A673 (cell line): ENCODE measurements around the gene CDH23. TPM values are rescaled to one million over a fixed set of nuclear protein-coding genes. Genes with fewer than 3 reads are reported as not detected.

Source experiments
- BruUV-seq: library from RNA; stranded (reverse); fragments of 400-500 nt; replicated peaks from 2 replicates; lab custom pipeline; 2021; lab: Mats Ljungman, UMichigan
- CTCF ChIA-PET: fragments of 300-600 bp; sonication (Branson Sonifier 250); formaldehyde crosslinking; loops from one replicate; lab custom pipeline; 2022; ENCODE audit warnings: antibody characterized with exemption; lab: Charles Lee
- POLR2A ChIA-PET: fragments of 300-600 bp; sonication (Branson Sonifier 250); formaldehyde crosslinking; loops from one replicate; lab custom pipeline; 2022; ENCODE audit warnings: antibody characterized with exemption; ENCODE audit not compliant: low non-redundant PET; lab: Charles Lee
- DNase-seq: peaks from one replicate; pipeline ENCODE4 v3.0.0-alpha.2; 2015; ENCODE audit warnings: low spot score
- H3K27ac ChIP-seq: fragments of 200-600 bp; sonication (generic); 2 replicates; pipeline ENCODE4 v1.5.1; 2016; ENCODE audit warnings: mixed run types, low read depth, mild to moderate bottlenecking, mixed read lengths, antibody characterized with exemption, low read length; ENCODE audit not compliant: poor library complexity, severe bottlenecking
- H3K27me3 ChIP-seq: fragments of 200-600 bp; sonication (generic); replicated peaks from 2 replicates; pipeline ENCODE4 v1.6.1; 2017; ENCODE audit warnings: mixed run types, low read depth, mild to moderate bottlenecking, mixed read lengths, antibody characterized with exemption, low read length; ENCODE audit not compliant: insufficient read depth, poor library complexity
- H3K36me3 ChIP-seq: fragments of 200-600 bp; sonication (generic); 2 replicates; pipeline ENCODE4 v1.6.1; 2016; ENCODE audit warnings: mixed run types, mild to moderate bottlenecking, mixed read lengths, antibody characterized with exemption, low read length; ENCODE audit not compliant: insufficient read depth, poor library complexity, severe bottlenecking
- H3K4me1 ChIP-seq: fragments of 200-600 bp; sonication (generic); 2 replicates; pipeline ENCODE4 v1.6.1; 2017; ENCODE audit warnings: mixed run types, mild to moderate bottlenecking, mixed read lengths, antibody characterized with exemption, low read length; ENCODE audit not compliant: insufficient read depth, poor library complexity, severe bottlenecking
- H3K4me3 ChIP-seq: fragments of 200-600 bp; sonication (generic); 2 replicates; pipeline ENCODE4 v1.5.1; 2016; ENCODE audit warnings: low read depth, mixed run types, mild to moderate bottlenecking, mixed read lengths, low read length; ENCODE audit not compliant: poor library complexity, severe bottlenecking
- H3K9me3 ChIP-seq: fragments of 200-600 bp; sonication (generic); 2 replicates; pipeline ENCODE4 v1.6.1; 2016; ENCODE audit warnings: mixed run types, low read depth, mild to moderate bottlenecking, mixed read lengths, antibody characterized with exemption, low read length; ENCODE audit not compliant: poor library complexity, severe bottlenecking
- EZH2 ChIP-seq: fragments of 200-600 bp; sonication (generic); IDR thresholded peaks from 2 replicates; pipeline ENCODE4 v1.6.1; 2017; ENCODE audit warnings: borderline replicate concordance, low read depth, mild to moderate bottlenecking, mixed read lengths, antibody characterized with exemption, low read length; ENCODE audit not compliant: poor library complexity, severe bottlenecking
- intact Hi-C: fragments of 100-400 bp; cut with micrococcal nuclease; formaldehyde crosslinking; loops from one replicate; pipeline ENCODE4 v1.10.0; 2022; ENCODE audit not compliant: unreplicated experiment
- total RNA-seq: library from RNA; stranded (reverse); gene quantifications from 2 replicates; pipeline ENCODE4 v1.2.3, GENCODE V29; 2021
- TF ChIP-seq, protein P1 (sequence below): fragments of 300-800, 200-600 bp; sonication (generic); conservative IDR thresholded peaks from 2 replicates; pipeline ENCODE4 v1.5.1; 2017; ENCODE audit warnings: low read depth, mild to moderate bottlenecking, antibody characterized with exemption, low read length, moderate library complexity, mixed read lengths

Gene CDH23
- total RNA-seq, 1 experiment from 2014 or later, result 49.7 TPM

DNA sequence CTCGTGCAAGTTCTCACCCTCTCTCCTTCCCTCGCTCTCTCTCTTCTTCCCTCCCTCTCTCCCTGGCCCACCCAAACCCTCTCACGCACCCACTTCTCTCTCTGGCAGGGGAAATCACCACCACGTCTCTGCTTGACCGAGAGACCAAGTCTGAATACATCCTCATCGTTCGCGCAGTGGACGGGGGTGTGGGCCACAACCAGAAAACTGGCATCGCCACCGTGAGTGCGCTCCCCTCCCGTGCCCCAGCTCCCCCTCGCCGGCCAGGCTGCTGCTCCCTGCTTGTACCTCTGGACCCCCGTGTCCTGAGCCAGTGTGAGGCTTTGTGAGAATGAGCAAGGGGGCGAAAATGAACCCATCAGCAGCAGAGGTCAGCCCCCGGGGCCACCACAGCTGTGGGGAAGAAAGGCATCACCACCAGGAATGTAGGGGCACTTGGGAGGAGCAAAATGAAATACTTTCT lies 297.4 kb downstream of the CDH23 start:
- no TSS peak for BruUV-seq
- intact Hi-C loops, result no loop called here
- POLR2A ChIA-PET, result no interaction called here

DNA sequence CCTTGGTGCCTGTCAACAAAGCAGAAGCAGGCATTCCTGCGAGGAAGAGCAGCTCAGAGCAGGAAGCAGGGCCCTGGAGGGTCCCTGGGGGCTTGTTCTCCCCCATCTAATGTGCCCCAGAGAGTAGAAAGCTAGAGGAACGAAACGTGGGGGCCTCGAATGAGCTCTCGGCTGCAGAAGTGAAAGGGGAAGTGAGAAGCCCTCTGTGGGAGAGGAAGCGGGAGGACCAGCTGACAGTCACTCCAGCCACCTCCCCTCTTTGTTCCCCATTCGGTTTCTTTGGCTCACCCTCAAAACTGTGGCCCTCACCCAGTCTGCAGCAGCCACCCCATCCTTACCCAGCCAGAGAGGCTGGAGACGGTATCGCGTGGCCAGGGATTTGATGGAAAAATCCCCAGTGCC lies 297.8 kb downstream of the CDH23 start:
- H3K27me3 ChIP-seq, result no peaks in the 10 kb centered on the region
- intact Hi-C loops, result no loop called here
- no TSS peak for BruUV-seq
- peaks cover 4% of the 10 kb centered on the region for H3K36me3 ChIP-seq
- DNase-seq, result no peak
- ChIA-PET POLR2A (no interaction called here), CTCF (no interaction called here)
- H3K4me1 ChIP-seq, result no peaks in the 10 kb centered on the region
- no peak overlapping the region for H3K27ac ChIP-seq
- TF ChIP-seq EZH2, result no peak
- TF ChIP-seq, protein P1, sequence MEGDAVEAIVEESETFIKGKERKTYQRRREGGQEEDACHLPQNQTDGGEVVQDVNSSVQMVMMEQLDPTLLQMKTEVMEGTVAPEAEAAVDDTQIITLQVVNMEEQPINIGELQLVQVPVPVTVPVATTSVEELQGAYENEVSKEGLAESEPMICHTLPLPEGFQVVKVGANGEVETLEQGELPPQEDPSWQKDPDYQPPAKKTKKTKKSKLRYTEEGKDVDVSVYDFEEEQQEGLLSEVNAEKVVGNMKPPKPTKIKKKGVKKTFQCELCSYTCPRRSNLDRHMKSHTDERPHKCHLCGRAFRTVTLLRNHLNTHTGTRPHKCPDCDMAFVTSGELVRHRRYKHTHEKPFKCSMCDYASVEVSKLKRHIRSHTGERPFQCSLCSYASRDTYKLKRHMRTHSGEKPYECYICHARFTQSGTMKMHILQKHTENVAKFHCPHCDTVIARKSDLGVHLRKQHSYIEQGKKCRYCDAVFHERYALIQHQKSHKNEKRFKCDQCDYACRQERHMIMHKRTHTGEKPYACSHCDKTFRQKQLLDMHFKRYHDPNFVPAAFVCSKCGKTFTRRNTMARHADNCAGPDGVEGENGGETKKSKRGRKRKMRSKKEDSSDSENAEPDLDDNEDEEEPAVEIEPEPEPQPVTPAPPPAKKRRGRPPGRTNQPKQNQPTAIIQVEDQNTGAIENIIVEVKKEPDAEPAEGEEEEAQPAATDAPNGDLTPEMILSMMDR, result no peak
- H3K9me3 ChIP-seq, result no peaks in the 10 kb centered on the region
- no peak overlapping the region for H3K4me3 ChIP-seq

More for the DNA sequence above, 297.4 kb downstream of the CDH23 start:
- CTCF ChIA-PET, result no interaction called here
- no peak for TF ChIP-seq EZH2
- TF ChIP-seq, protein P1, result no peak
- no peak overlapping the region for H3K27ac ChIP-seq
- no peak overlapping the region for H3K4me3 ChIP-seq
- DNase-seq, result no peak
- peaks cover 4% of the 10 kb centered on the region for H3K36me3 ChIP-seq
- H3K4me1 ChIP-seq, result no peaks in the 10 kb centered on the region
- H3K27me3 ChIP-seq, result no peaks in the 10 kb centered on the region
- no peaks in the 10 kb centered on the region for H3K9me3 ChIP-seq

DNA sequence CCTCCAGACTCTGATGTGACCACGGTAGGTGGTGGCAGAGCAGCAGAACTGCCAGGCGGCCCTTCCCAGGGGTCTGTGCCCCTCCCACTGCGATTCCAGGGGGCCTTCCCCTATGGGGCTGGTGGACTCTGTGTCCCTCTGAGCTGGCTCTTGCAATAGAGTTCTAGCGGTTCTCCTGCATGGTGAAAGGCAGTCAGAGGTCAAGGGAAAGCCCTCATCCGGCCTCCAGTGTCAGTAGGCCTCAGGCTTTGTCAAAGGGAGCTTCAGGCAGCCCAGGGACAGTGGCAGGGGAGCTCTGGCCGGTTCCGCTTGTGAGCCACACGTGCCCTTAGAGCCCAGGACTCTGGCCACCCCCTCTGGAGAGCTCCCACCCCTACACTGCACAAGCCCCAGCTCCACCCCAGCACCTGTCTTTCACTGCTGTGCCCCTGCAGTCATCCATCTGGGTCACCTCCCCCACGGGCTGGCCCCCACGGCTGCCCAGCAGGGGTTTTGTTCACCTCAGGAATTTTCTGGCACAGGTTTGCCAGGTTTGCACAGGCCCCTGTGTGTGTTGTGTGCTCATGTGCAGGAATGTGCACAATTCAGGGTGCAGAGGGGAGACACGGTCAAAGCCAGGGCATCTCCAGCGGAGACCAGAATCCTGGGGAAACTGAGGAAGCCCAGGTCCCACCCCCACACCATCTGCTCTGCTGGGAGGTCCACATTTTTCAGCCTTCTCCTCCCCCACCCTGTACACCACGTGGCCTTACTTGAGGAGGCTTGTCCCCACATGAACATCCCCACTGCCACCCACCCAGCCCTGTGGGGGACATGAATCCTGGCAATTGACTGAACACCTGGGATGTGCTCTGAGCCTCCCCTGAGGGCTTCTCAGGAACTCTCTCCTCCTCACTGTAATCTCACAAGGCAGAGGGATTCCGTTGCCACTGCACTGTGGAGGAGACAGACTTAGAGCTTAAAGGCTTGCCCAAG lies 299.1 kb downstream of the CDH23 start:
- CTCF ChIA-PET, result interaction anchor here (0.6 to 1.8 kb wide), 8 partner anchors 9 to 1525 kb away, joined by 5 to 14 read pairs (median 8); partner anchors contain the start of genes CDH23, SAR1A and SLC29A3
- no peak for TF ChIP-seq EZH2
- TF ChIP-seq, protein P1, result no peak
- intact Hi-C loops, result loop anchor here (2.0 to 5.0 kb wide), 2 partner anchors 298 to 381 kb away; partner anchors contain the start of gene CDH23

More for the DNA sequence above, 299.1 kb downstream of the CDH23 start:
- Histone ChIP-seq H3K4me3 (no peak overlapping the region), H3K27me3 (no peaks in the 10 kb centered on the region), H3K4me1 (no peaks in the 10 kb centered on the region), H3K36me3 (peaks cover 1% of the 10 kb centered on the region), H3K27ac (no peak overlapping the region), H3K9me3 (no peaks in the 10 kb centered on the region)
- POLR2A ChIA-PET, result no interaction called here
- DNase-seq, result no peak
- no TSS peak for BruUV-seq
